CD4-positive, alpha-beta memory T cell (primary cell): Measurements from ENCODE around the gene C2CD4C. TPM values are rescaled to one million over a fixed set of nuclear protein-coding genes. Genes with fewer than 3 reads are reported as not detected.
A peak's percentile ranks its signal among the peaks of the same experiment; 100 is the strongest.

Experiments
- CTCF ChIA-PET: fragments of 350-600 bp; sonication (Branson Sonifier 250); formaldehyde crosslinking; loops from one replicate; lab custom pipeline; 2021; ENCODE audit warnings: inconsistent platforms; ENCODE audit not compliant: partially characterized antibody; lab: Charles Lee
- POLR2A ChIA-PET: fragments of 350-600 bp; sonication (Branson Sonifier 250); formaldehyde crosslinking; loops from one replicate; lab custom pipeline; 2021; ENCODE audit not compliant: partially characterized antibody; lab: Charles Lee
- DNase-seq, 5 donors: peaks; one replicate each; pipeline versions ENCODE4 v3.0.0 to v3.0.0-alpha.2; 2020 to 2022; ENCODE audit warnings: mixed read lengths in 1 of 5
- H3K27ac ChIP-seq: one replicate; pipeline ENCODE4 v1.7.0; 2013; ENCODE audit warnings: low read depth, low read length
- H3K27me3 ChIP-seq: 2 replicates; pipeline ENCODE4 v1.7.0; 2013; ENCODE audit warnings: mild to moderate bottlenecking, low read length, moderate library complexity; ENCODE audit not compliant: insufficient read depth
- H3K36me3 ChIP-seq: 2 replicates; pipeline ENCODE4 v1.7.0; 2013; ENCODE audit warnings: mild to moderate bottlenecking, low read length, moderate library complexity; ENCODE audit not compliant: insufficient read depth
- H3K4me1 ChIP-seq: 2 replicates; pipeline ENCODE4 v1.7.0; 2013; ENCODE audit warnings: mild to moderate bottlenecking, low read length, moderate library complexity; ENCODE audit not compliant: insufficient read depth
- H3K4me3 ChIP-seq, 2 donors: one replicate each; pipeline ENCODE4 v1.7.0; 2013; ENCODE audit warnings: low read length in 2 of 2, mild to moderate bottlenecking in 1 of 2
- H3K9me3 ChIP-seq, 2 donors: one replicate each; pipeline ENCODE4 v1.7.0; 2013; ENCODE audit warnings: low read length in 2 of 2, control low read depth in 1 of 2; ENCODE audit not compliant: control insufficient read depth in 1 of 2
- H3K27ac Mint-ChIP-seq, 7 donors: one replicate each; pipeline ENCODE4 v1.8.0; 2020 to 2021; ENCODE audit warnings: mixed read lengths in 7 of 7, mild to moderate bottlenecking in 6 of 7, inconsistent platforms in 3 of 7, moderate library complexity in 3 of 7
- H3K27me3 Mint-ChIP-seq, 2 donors: one replicate each; pipeline ENCODE4 v1.8.0; 2020 to 2021; ENCODE audit warnings: mixed read lengths in 2 of 2
- H3K36me3 Mint-ChIP-seq, 2 donors: one replicate each; pipeline ENCODE4 v1.8.0; 2020 to 2021; ENCODE audit warnings: mixed read lengths in 2 of 2, inconsistent platforms in 1 of 2, mild to moderate bottlenecking in 1 of 2
- H3K4me1 Mint-ChIP-seq, 4 donors: one replicate each; pipeline ENCODE4 v1.8.0; 2020 to 2021; ENCODE audit warnings: mixed read lengths in 4 of 4, mild to moderate bottlenecking in 1 of 4
- H3K4me3 Mint-ChIP-seq, 8 donors: one replicate each; pipeline ENCODE4 v1.8.0; 2020 to 2021; ENCODE audit warnings: mixed read lengths in 8 of 8, mild to moderate bottlenecking in 7 of 8, moderate library complexity in 6 of 8, inconsistent platforms in 3 of 8
- H3K9me3 Mint-ChIP-seq, 8 donors: one replicate each; pipeline ENCODE4 v1.8.0; 2020 to 2021; ENCODE audit warnings: mixed read lengths in 8 of 8, mild to moderate bottlenecking in 5 of 8, inconsistent platforms in 3 of 8, moderate library complexity in 1 of 8
- intact Hi-C: fragments of 100-400 bp; cut with micrococcal nuclease; formaldehyde crosslinking; loops from one replicate; pipeline ENCODE4 v1.15.1; 2023
- polyA plus RNA-seq, 2 donors: library from polyadenylated mRNA; unstranded; fragments of 300-500 nt; fragmentation: Illumina TruSeq; gene quantifications; one replicate each; pipeline ENCODE4 v1.2.3, GENCODE V29; 2021
- total RNA-seq, 2 experiments: library from RNA; stranded (reverse); gene quantifications; one replicate each; pipeline ENCODE4 v1.2.3, GENCODE V29; 2021

The C2CD4C gene
- total and polyA plus RNA-seq, 4 experiments from 2014 or later: not detected

DNA sequence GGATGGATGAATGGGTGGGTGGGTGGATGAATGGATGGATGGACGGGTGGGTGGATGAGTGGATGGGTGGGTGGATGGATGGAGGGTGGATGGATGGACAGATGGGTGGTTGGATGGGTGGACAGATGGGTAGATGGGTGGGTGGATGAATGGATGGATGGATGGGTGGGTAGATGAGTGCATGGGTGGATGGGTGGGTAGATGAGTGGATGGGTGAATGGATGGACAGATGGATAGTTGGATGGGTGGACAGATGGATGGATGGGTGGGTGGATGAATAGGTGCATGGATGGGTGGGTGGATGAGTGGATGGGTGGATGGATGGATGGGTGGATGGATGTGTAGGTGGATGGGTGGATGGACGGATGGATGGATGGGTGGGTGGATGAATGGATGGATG, 34.1 kb upstream of the C2CD4C start:
- Mint-ChIP-seq H3K27ac (no peak overlapping the region), H3K4me3 (no peak overlapping the region), H3K9me3 (no peaks in the 10 kb centered on the region), H3K36me3 (no peaks in the 10 kb centered on the region), H3K27me3 (peaks cover 6 to 14% of the 10 kb centered on the region in 2 donors), H3K4me1 (no peaks in the 10 kb centered on the region)
- CTCF ChIA-PET: no interaction called here
- H3K27me3 ChIP-seq: no peaks in the 10 kb centered on the region
- POLR2A ChIA-PET: no interaction called here
- DNase-seq: no peak
- intact Hi-C loops: no loop called here
- no peak overlapping the region for H3K4me3 ChIP-seq
- no peaks in the 10 kb centered on the region for H3K9me3 ChIP-seq
- H3K4me1 ChIP-seq: no peaks in the 10 kb centered on the region
- H3K36me3 ChIP-seq: no peaks in the 10 kb centered on the region
- no peak overlapping the region for H3K27ac ChIP-seq

DNA sequence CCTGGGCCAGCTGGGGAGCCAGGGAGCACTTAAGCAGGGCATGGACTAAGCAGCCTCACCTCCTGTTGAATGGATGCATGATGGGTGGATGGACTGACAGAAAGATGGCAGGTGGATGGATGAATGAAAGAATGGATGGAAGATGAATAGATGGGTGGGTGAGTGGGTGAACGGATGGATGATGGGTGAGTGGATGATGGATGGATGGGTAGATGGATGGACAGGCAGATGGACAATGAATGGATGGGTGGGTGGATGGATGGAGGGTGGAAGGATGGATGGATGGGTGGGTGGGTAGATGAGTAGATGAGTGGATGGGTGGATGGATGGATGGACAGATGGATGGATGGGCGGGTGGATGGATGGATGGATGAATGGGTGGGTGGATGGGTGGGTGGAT, 33.1 kb upstream of the C2CD4C start:
- Mint-ChIP-seq H3K36me3 (no peaks in the 10 kb centered on the region), H3K9me3 (no peaks in the 10 kb centered on the region), H3K27me3 (peaks cover 14 to 21% of the 10 kb centered on the region in 2 donors), H3K4me3 (peak overlapping the region in 1 of 8 donors; percentile 27), H3K27ac (no peak overlapping the region), H3K4me1 (no peaks in the 10 kb centered on the region)
- H3K27me3 ChIP-seq: no peaks in the 10 kb centered on the region
- no peak for DNase-seq
- no peaks in the 10 kb centered on the region for H3K36me3 ChIP-seq
- no peak overlapping the region for H3K27ac ChIP-seq
- H3K4me1 ChIP-seq: no peaks in the 10 kb centered on the region
- intact Hi-C loops: no loop called here
- ChIA-PET POLR2A (no interaction called here), CTCF (no interaction called here)
- H3K4me3 ChIP-seq: no peak overlapping the region
- no peaks in the 10 kb centered on the region for H3K9me3 ChIP-seq

DNA sequence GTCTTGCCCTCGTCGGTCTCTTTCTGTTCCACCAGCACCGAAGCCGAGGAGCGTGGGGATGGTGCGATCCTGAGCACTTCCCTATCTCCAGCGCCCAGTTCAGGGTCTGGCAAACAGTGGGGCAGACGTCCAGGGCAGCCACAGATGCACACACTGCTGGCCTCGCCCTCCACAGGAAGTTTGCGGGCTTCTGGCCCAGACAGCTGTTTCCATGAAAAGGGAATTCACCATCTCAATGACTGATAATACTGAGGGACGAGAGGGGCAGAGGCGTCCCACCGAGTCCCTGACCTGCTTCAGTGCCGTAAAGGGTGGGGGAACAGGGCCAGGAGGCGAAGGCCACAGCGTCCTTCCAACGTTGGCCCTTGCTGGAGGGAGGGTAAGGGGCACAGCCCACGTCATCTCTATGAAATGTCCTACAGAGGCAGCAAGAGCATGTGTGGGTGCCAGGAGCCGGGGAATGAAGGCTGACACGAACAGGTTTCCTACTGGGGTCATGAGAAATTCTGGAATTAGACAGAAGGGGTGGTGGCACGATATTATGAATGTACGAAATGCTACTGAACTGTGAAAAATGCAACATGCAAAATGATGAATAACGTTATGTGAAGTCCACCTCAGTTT, 32.4 kb upstream of the C2CD4C start:
- no peaks in the 10 kb centered on the region for H3K36me3 ChIP-seq
- H3K4me1 ChIP-seq: no peaks in the 10 kb centered on the region
- DNase-seq: no peak
- intact Hi-C loops: no loop called here
- no peaks in the 10 kb centered on the region for H3K4me1 Mint-ChIP-seq
- CTCF ChIA-PET: no interaction called here
- no peak overlapping the region for H3K4me3 ChIP-seq
- H3K27ac Mint-ChIP-seq: peak overlapping the region in 1 of 7 donors; percentile 43
- no peaks in the 10 kb centered on the region for H3K36me3 Mint-ChIP-seq
- no peak overlapping the region for H3K4me3 Mint-ChIP-seq
- H3K27me3 Mint-ChIP-seq: peaks cover 14 to 23% of the 10 kb centered on the region in 2 donors
- POLR2A ChIA-PET: no interaction called here
- H3K27ac ChIP-seq: no peak overlapping the region
- H3K9me3 ChIP-seq: no peaks in the 10 kb centered on the region
- no peaks in the 10 kb centered on the region for H3K27me3 ChIP-seq
- no peaks in the 10 kb centered on the region for H3K9me3 Mint-ChIP-seq

DNA sequence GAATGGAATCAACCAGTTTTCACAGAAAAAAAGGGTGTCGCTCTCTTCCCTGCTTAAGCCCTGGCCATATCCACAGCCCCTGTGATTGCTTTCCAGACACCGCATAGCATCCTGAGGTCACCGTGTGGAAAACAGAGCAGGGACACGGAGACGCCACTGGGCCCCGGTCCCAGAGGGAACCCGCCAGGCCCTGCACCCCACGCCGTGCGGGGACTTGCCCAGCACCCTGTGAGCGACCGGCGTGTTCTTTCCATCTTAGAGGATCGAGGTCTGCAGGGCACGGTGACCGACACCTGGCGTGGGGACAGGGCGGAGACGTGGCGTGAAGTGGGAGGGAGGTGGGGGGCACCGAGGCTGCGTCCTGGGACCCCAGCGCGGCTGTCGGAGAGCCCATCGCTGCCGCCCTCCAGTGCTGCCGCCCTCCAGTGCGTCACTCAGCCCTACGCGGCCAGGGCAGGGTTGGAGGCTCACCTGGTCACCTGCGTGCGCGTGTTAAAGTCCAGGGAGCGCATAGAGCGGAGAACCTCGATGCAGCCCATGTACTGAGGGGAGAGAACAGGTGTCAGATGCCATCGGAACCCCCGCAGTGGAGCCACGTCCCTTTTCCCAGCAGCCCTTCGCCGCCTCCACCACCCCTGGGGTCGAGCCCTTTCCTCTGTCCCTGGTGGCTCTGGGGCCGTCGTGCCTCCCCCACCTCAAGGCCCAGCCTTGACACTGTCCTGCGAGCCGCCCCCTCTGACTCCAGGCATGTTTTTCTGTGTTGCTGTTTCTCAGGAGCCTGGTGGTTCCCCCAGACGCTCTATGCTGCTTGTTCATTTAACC, 31.7 kb upstream of the C2CD4C start:
- ChIA-PET POLR2A (no interaction called here), CTCF (no interaction called here)
- no peaks in the 10 kb centered on the region for H3K4me1 ChIP-seq
- no peaks in the 10 kb centered on the region for H3K9me3 ChIP-seq
- no peak overlapping the region for H3K4me3 ChIP-seq
- Mint-ChIP-seq H3K4me3 (no peak overlapping the region), H3K36me3 (no peaks in the 10 kb centered on the region), H3K4me1 (no peaks in the 10 kb centered on the region), H3K9me3 (no peaks in the 10 kb centered on the region), H3K27me3 (peaks cover 14 to 24% of the 10 kb centered on the region in 2 donors), H3K27ac (no peak overlapping the region)
- H3K27ac ChIP-seq: no peak overlapping the region
- no peak for DNase-seq
- H3K27me3 ChIP-seq: no peaks in the 10 kb centered on the region
- intact Hi-C loops: no loop called here
- no peaks in the 10 kb centered on the region for H3K36me3 ChIP-seq

DNA sequence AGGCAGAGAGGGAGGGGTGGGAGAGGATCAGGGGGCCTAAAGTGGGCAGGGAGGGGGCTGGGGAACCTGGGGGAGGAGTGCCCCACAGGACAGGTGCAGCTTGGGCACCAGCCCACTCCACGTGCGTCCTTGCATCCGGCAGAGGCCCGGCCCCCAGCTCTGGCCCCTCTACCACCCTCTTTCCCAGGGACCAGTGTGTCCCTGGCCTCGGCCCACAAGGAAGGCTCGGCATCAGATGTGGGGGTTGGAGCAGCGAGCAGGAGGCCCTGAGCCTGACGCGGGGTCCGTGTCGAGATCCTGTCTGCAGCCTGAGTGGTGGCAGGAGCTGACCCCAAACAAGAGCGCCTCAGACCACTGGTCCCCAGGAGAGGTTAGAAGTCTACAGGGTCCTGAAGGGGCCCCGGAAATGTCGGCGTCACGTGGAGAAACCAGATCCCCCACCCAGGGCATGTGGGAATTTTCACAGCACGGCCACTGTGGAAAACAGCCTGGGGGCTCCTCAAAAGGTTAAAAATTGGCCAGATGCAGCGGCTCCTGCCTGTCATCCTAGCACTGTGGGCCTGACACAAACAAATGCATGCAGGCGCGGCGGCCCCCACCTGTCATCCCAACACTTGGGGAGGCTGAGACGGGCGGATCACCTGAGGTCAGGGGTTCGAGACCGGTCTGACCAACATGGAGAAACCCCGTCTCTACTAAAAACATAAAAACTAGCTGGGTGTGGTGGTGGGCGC, 30.4 kb upstream of the C2CD4C start:
- no peak overlapping the region for H3K27ac ChIP-seq
- no peaks in the 10 kb centered on the region for H3K9me3 Mint-ChIP-seq
- intact Hi-C loops: no loop called here
- H3K4me3 ChIP-seq: no peak overlapping the region
- H3K4me1 ChIP-seq: no peaks in the 10 kb centered on the region
- H3K4me3 Mint-ChIP-seq: no peak overlapping the region
- ChIA-PET CTCF (no interaction called here), POLR2A (no interaction called here)
- H3K9me3 ChIP-seq: no peaks in the 10 kb centered on the region
- no peak for DNase-seq
- H3K27ac Mint-ChIP-seq: no peak overlapping the region
- no peaks in the 10 kb centered on the region for H3K4me1 Mint-ChIP-seq
- no peaks in the 10 kb centered on the region for H3K36me3 Mint-ChIP-seq
- H3K27me3 ChIP-seq: no peaks in the 10 kb centered on the region
- peaks cover 14 to 25% of the 10 kb centered on the region in 2 donors for H3K27me3 Mint-ChIP-seq
- H3K36me3 ChIP-seq: no peaks in the 10 kb centered on the region

DNA sequence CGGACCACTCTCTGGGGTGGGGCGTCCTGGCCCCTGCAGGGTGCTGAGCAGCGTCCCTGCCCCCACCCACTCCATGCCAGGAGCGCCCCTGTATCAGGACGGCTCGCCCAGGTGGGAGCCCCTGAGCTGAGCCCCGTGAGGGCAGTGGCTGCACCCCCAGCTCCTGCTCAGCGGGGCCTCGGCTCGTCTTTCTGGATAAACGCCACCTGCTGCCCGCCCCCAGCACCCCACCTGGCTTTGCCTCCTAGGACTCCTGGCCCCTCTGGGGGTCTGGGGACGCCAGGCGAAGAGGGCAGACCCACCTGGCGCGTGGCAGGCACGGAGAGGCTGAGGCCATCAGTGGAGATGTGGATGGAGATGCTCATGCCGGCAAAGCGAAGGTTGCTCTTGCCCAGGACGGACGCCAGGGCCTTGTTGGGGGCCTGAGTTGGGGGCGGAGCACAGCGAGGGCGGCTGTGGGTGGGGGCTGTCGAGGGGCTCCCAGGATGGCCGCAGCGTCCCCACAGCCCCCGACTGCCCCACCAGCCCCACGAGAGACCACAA, 29.5 kb upstream of the C2CD4C start:
- Histone ChIP-seq H3K4me1 (no peaks in the 10 kb centered on the region), H3K36me3 (no peaks in the 10 kb centered on the region), H3K27ac (no peak overlapping the region), H3K27me3 (no peaks in the 10 kb centered on the region), H3K9me3 (no peaks in the 10 kb centered on the region), H3K4me3 (no peak overlapping the region)
- peaks cover 14 to 25% of the 10 kb centered on the region in 2 donors for H3K27me3 Mint-ChIP-seq
- no peak overlapping the region for H3K4me3 Mint-ChIP-seq
- no peak for DNase-seq
- intact Hi-C loops: no loop called here
- no peaks in the 10 kb centered on the region for H3K36me3 Mint-ChIP-seq
- no peaks in the 10 kb centered on the region for H3K4me1 Mint-ChIP-seq
- H3K9me3 Mint-ChIP-seq: no peaks in the 10 kb centered on the region
- no peak overlapping the region for H3K27ac Mint-ChIP-seq
- CTCF ChIA-PET: no interaction called here
- POLR2A ChIA-PET: no interaction called here

DNA sequence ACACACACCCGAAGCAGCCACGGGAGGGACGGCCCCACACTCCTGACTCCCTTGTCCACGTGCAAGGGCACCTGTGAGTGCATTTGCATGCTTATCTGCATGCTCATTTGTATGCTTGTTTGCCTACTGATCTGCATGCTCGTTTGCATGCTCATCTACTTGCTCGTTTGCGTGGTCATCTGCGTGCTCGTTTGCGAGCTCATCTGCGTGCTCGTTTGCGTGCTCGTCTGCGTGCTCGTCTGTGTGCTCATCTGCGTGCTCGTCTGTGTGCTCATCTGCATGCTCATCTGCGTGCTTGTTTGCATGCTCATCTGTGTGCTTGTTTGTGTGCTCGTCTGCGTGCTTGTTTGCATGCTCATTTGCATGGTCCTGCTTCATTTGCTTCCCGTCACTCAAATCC, 28.1 kb upstream of the C2CD4C start:
- Mint-ChIP-seq H3K4me3 (no peak overlapping the region), H3K27ac (no peak overlapping the region), H3K36me3 (no peaks in the 10 kb centered on the region), H3K27me3 (peaks cover 14 to 24% of the 10 kb centered on the region in 2 donors), H3K9me3 (no peaks in the 10 kb centered on the region), H3K4me1 (no peaks in the 10 kb centered on the region)
- intact Hi-C loops: no loop called here
- H3K9me3 ChIP-seq: no peaks in the 10 kb centered on the region
- no peaks in the 10 kb centered on the region for H3K36me3 ChIP-seq
- no peak for DNase-seq
- H3K27me3 ChIP-seq: no peaks in the 10 kb centered on the region
- H3K4me3 ChIP-seq: no peak overlapping the region
- ChIA-PET POLR2A (no interaction called here), CTCF (no interaction called here)
- H3K27ac ChIP-seq: no peak overlapping the region
- H3K4me1 ChIP-seq: no peaks in the 10 kb centered on the region
